CD8-positive, alpha-beta memory T cell (primary cell): ENCODE results near the gene FZD8. TPM values are rescaled to one million over a fixed set of nuclear protein-coding genes. Genes with fewer than 3 reads are reported as not detected.

Source experiments
- CTCF ChIA-PET: fragments of 350-600 bp; sonication (Branson Sonifier 250); formaldehyde crosslinking; loops from one replicate; lab custom pipeline; 2021; ENCODE audit warnings: antibody characterized with exemption; lab: Charles Lee
- POLR2A ChIA-PET: fragments of 350-600 bp; sonication (Branson Sonifier 250); formaldehyde crosslinking; loops from one replicate; lab custom pipeline; 2021; ENCODE audit warnings: antibody characterized with exemption; lab: Charles Lee
- DNase-seq, 5 donors: peaks; one replicate each; pipeline versions ENCODE4 v3.0.0 to v3.0.0-alpha.2; 2020 to 2022; ENCODE audit warnings: mixed read lengths in 1 of 5
- H3K27ac ChIP-seq: one replicate; pipeline ENCODE4 v1.7.0; 2013; ENCODE audit warnings: low read depth, mild to moderate bottlenecking, low read length, moderate library complexity
- H3K27me3 ChIP-seq: 2 replicates; pipeline ENCODE4 v1.7.0; 2013; ENCODE audit warnings: low read length, mild to moderate bottlenecking; ENCODE audit not compliant: insufficient read depth, poor library complexity, severe bottlenecking
- H3K36me3 ChIP-seq: 2 replicates; pipeline ENCODE4 v1.7.0; 2013; ENCODE audit warnings: mild to moderate bottlenecking, low read length, moderate library complexity; ENCODE audit not compliant: insufficient read depth
- H3K4me1 ChIP-seq: 2 replicates; pipeline ENCODE4 v1.7.0; 2013; ENCODE audit warnings: mild to moderate bottlenecking, low read length, moderate library complexity; ENCODE audit not compliant: insufficient read depth
- H3K4me3 ChIP-seq: 2 replicates; pipeline ENCODE4 v1.7.0; 2013; ENCODE audit warnings: mild to moderate bottlenecking, low read length
- H3K9me3 ChIP-seq: 2 replicates; pipeline ENCODE4 v1.7.0; 2013; ENCODE audit warnings: mild to moderate bottlenecking, low read length
- H3K27ac Mint-ChIP-seq, 8 donors: one replicate each; pipeline ENCODE4 v1.8.0; 2020 to 2021; ENCODE audit warnings: mixed read lengths in 8 of 8, mild to moderate bottlenecking in 6 of 8, inconsistent platforms in 3 of 8, moderate library complexity in 3 of 8
- H3K27me3 Mint-ChIP-seq, 2 donors: one replicate each; pipeline ENCODE4 v1.8.0; 2020 to 2021; ENCODE audit warnings: mixed read lengths in 2 of 2, mild to moderate bottlenecking in 1 of 2, moderate library complexity in 1 of 2
- H3K36me3 Mint-ChIP-seq, 3 donors: one replicate each; pipeline ENCODE4 v1.8.0; 2020 to 2021; ENCODE audit warnings: mixed read lengths in 3 of 3, inconsistent platforms in 1 of 3, mild to moderate bottlenecking in 1 of 3
- H3K4me1 Mint-ChIP-seq, 3 donors: one replicate each; pipeline ENCODE4 v1.8.0; 2020 to 2021; ENCODE audit warnings: mixed read lengths in 3 of 3, inconsistent platforms in 1 of 3, mild to moderate bottlenecking in 1 of 3
- H3K4me3 Mint-ChIP-seq, 7 donors: one replicate each; pipeline ENCODE4 v1.8.0; 2020 to 2021; ENCODE audit warnings: mixed read lengths in 7 of 7, mild to moderate bottlenecking in 6 of 7, moderate library complexity in 4 of 7, inconsistent platforms in 2 of 7
- H3K9me3 Mint-ChIP-seq, 5 donors: one replicate each; pipeline ENCODE4 v1.8.0; 2020 to 2022; ENCODE audit warnings: mixed read lengths in 5 of 5, mild to moderate bottlenecking in 3 of 5, moderate library complexity in 2 of 5, inconsistent platforms in 1 of 5
- polyA plus RNA-seq: library from polyadenylated mRNA; unstranded; fragments of 300-500 nt; fragmentation: Illumina TruSeq; gene quantifications from one replicate; pipeline ENCODE4 v1.2.3, GENCODE V29; 2021
- total RNA-seq, 2 experiments: library from RNA; stranded (reverse); gene quantifications; one replicate each; pipeline ENCODE4 v1.2.3, GENCODE V29; 2021

The FZD8 gene
- total and polyA plus RNA-seq, 3 experiments from 2014 or later, result 0.50 to 0.55 TPM; not detected in 1

GRCh38 chr10:35650894-35651293, 8.8 kb upstream of the FZD8 start:
- peaks cover 0 to 2% (median 0%) of the 10 kb centered on the region in 5 donors for H3K9me3 Mint-ChIP-seq
- no peaks in the 10 kb centered on the region for H3K36me3 Mint-ChIP-seq
- CTCF ChIA-PET, result interaction anchor here (1.2 kb wide), 1 partner anchor 13 kb away, joined by 3 read pairs; no protein-coding TSS in a partner anchor
- no peaks in the 10 kb centered on the region for H3K4me1 Mint-ChIP-seq
- no peak overlapping the region for H3K27ac Mint-ChIP-seq
- no peak overlapping the region for H3K4me3 Mint-ChIP-seq
- no peak overlapping the region for H3K4me3 ChIP-seq
- no peaks in the 10 kb centered on the region for H3K9me3 ChIP-seq
- H3K4me1 ChIP-seq, result no peaks in the 10 kb centered on the region
- H3K36me3 ChIP-seq, result no peaks in the 10 kb centered on the region
- H3K27me3 ChIP-seq, result no peaks in the 10 kb centered on the region
- POLR2A ChIA-PET, result no interaction called here
- peaks cover 2 to 15% of the 10 kb centered on the region in 2 donors for H3K27me3 Mint-ChIP-seq
- no peak overlapping the region for H3K27ac ChIP-seq
- no peak for DNase-seq

GRCh38 chr10:35644050-35644950, 2.2 kb upstream of the FZD8 start:
- peaks cover 5 to 25% of the 10 kb centered on the region in 2 donors for H3K27me3 Mint-ChIP-seq
- peak overlapping the region; percentile 73 to 93 (median 82) for H3K4me3 Mint-ChIP-seq
- peak overlapping the region; percentile 74 for H3K4me3 ChIP-seq
- H3K27me3 ChIP-seq, result peaks cover 6% of the 10 kb centered on the region
- peak overlapping the region in 5 of 8 donors; percentile 3 to 89 (median 14) for H3K27ac Mint-ChIP-seq
- peaks cover 16 to 34% (median 18%) of the 10 kb centered on the region in 3 donors for H3K4me1 Mint-ChIP-seq
- CTCF ChIA-PET, result interaction anchor here (1.9 kb wide), 1 partner anchor 9 kb away, joined by 7 read pairs; no protein-coding TSS in a partner anchor
- H3K27ac ChIP-seq, result no peak overlapping the region
- H3K4me1 ChIP-seq, result peaks cover 13% of the 10 kb centered on the region
- H3K36me3 ChIP-seq, result no peaks in the 10 kb centered on the region
- peak in 1 of 5 donors; percentile 4 for DNase-seq
- no peaks in the 10 kb centered on the region for H3K9me3 ChIP-seq
- no peaks in the 10 kb centered on the region for H3K36me3 Mint-ChIP-seq
- POLR2A ChIA-PET, result interaction anchor here (0.8 kb wide), 1 partner anchor 498 kb away, joined by 19 read pairs; no protein-coding TSS in a partner anchor
- peaks cover 0 to 2% (median 0%) of the 10 kb centered on the region in 5 donors for H3K9me3 Mint-ChIP-seq

DNA sequence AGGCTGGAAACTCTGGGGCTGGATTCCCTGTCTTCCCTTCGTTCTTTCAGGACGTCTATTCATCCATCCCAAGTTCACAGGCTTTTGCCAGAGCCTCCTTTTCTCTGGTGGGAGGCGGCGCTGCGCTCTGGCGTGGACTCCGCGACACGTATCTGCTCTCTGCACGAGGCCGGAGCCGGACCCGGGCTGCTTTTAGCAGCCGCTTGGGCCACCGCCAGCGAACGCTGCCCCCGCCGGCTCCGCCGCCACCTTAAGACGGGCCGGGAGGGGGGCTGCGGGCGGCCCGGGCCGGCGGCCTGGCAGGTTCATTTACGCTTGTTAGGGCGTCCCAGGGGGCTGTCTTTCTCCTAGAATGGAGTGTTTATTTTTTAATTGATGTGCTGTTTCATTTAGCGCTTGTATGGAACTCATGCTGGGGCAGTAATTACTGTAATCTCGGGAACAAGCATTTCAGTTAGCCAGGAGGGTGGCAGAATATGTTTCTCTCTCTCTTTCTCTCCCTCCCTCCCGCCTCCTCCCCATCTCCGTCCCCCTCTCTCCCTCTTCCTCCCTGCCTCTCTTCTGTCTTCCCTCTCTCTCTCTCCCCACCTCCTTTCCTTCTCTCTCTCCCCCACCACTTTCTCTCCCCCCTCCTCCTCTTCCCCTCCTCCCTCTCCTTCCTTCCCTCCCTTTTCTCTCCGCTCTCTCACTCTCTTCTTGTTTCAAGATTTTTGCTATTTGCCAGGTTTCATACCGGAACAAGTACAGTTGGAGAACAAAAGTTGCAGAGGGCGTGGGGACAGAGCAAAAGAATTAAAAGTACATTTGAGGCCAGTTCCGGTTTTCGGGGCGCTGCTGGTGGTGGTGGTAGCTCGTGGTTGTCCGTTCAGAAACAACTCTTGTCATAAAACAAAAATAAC, 1.3 kb upstream of the FZD8 start:
- CTCF ChIA-PET, result interaction anchor here (1.9 kb wide), 1 partner anchor 8 kb away, joined by 7 read pairs; no protein-coding TSS in a partner anchor
- POLR2A ChIA-PET, result interaction anchor here (0.8 kb wide), 1 partner anchor 497 kb away, joined by 19 read pairs; no protein-coding TSS in a partner anchor
- H3K4me3 ChIP-seq, result peak overlapping the region; percentile 74
- no peaks in the 10 kb centered on the region for H3K36me3 Mint-ChIP-seq
- no peaks in the 10 kb centered on the region for H3K9me3 Mint-ChIP-seq
- peak overlapping the region; percentile 73 to 93 (median 82) for H3K4me3 Mint-ChIP-seq
- DNase-seq, result peak in 2 of 5 donors; percentile 10 to 17
- H3K27me3 Mint-ChIP-seq, result peaks cover 11 to 29% of the 10 kb centered on the region in 2 donors
- H3K36me3 ChIP-seq, result no peaks in the 10 kb centered on the region
- H3K4me1 Mint-ChIP-seq, result peaks cover 16 to 34% (median 18%) of the 10 kb centered on the region in 3 donors
- H3K9me3 ChIP-seq, result no peaks in the 10 kb centered on the region
- peak overlapping the region in 4 of 8 donors; percentile 3 to 89 (median 14) for H3K27ac Mint-ChIP-seq
- H3K27me3 ChIP-seq, result peaks cover 11% of the 10 kb centered on the region
- H3K4me1 ChIP-seq, result peaks cover 13% of the 10 kb centered on the region
- H3K27ac ChIP-seq, result no peak overlapping the region

- Histone ChIP-seq H3K4me3 (peak overlapping the region; percentile 74), H3K36me3 (no peaks in the 10 kb centered on the region), H3K9me3 (no peaks in the 10 kb centered on the region), H3K27me3 (peaks cover 11% of the 10 kb centered on the region), H3K4me1 (peaks cover 13% of the 10 kb centered on the region), H3K27ac (no peak overlapping the region)
- Mint-ChIP-seq H3K9me3 (no peaks in the 10 kb centered on the region), H3K27me3 (peaks cover 11 to 36% of the 10 kb centered on the region in 2 donors), H3K4me1 (peaks cover 16 to 34% (median 18%) of the 10 kb centered on the region in 3 donors), H3K4me3 (peak overlapping the region; percentile 73 to 93 (median 82)), H3K36me3 (no peaks in the 10 kb centered on the region), H3K27ac (no peak overlapping the region)
- POLR2A ChIA-PET, result no interaction called here
- CTCF ChIA-PET, result no interaction called here
- no peak for DNase-seq
Measured at GRCh38 chr10:35642793-35643114, 658 bp upstream of the FZD8 start.

DNA sequence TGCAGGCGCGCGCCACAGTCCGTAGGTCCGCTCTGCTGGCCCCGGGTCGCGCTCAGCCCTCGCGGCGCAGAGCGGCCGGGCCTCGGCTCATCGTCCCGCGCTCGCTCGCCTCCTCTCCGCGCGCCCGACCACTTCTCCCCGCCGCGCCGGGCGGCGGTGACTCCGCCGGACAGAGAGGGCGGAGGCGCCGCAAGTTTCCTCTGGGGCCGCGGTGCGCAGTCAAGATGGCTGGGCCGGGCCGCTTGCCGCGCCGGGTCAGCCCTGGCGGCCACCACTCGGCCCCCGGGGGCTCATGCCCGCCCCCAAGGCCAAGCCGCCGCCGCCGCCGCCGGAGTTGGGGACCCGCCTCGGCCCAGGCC, 441 bp downstream of the FZD8 start:
- Histone ChIP-seq H3K36me3 (no peaks in the 10 kb centered on the region), H3K27me3 (peaks cover 11% of the 10 kb centered on the region), H3K4me1 (peaks cover 13% of the 10 kb centered on the region), H3K4me3 (peak overlapping the region; percentile 74), H3K9me3 (no peaks in the 10 kb centered on the region), H3K27ac (no peak overlapping the region)
- peaks cover 18 to 43% of the 10 kb centered on the region in 2 donors for H3K27me3 Mint-ChIP-seq
- CTCF ChIA-PET, result no interaction called here
- H3K27ac Mint-ChIP-seq, result no peak overlapping the region
- H3K4me1 Mint-ChIP-seq, result peaks cover 17 to 37% (median 23%) of the 10 kb centered on the region in 3 donors
- H3K9me3 Mint-ChIP-seq, result no peaks in the 10 kb centered on the region
- H3K36me3 Mint-ChIP-seq, result no peaks in the 10 kb centered on the region
- H3K4me3 Mint-ChIP-seq, result peak overlapping the region in 1 of 7 donors; percentile 86
- DNase-seq, result peak in 1 of 5 donors; percentile 1
- POLR2A ChIA-PET, result no interaction called here

GRCh38 chr10:35640951-35641675, 983 bp downstream of the FZD8 start:
- no peak overlapping the region for H3K27ac ChIP-seq
- Mint-ChIP-seq H3K9me3 (no peaks in the 10 kb centered on the region), H3K27ac (peak overlapping the region in 1 of 8 donors; percentile 43), H3K4me1 (peaks cover 19 to 37% (median 25%) of the 10 kb centered on the region in 3 donors), H3K36me3 (no peaks in the 10 kb centered on the region), H3K4me3 (peak overlapping the region; percentile 74 to 90 (median 84)), H3K27me3 (peaks cover 21 to 46% of the 10 kb centered on the region in 2 donors)
- ChIA-PET CTCF (no interaction called here), POLR2A (interaction anchor here (0.6 kb wide), 1 partner anchor 444 kb away, joined by 7 read pairs; no protein-coding TSS in a partner anchor)
- no peaks in the 10 kb centered on the region for H3K36me3 ChIP-seq
- DNase-seq, result peak in 2 of 5 donors; percentile 30 to 34
- peak overlapping the region; percentile 34 for H3K4me3 ChIP-seq
- H3K4me1 ChIP-seq, result peaks cover 13% of the 10 kb centered on the region
- H3K27me3 ChIP-seq, result peaks cover 11% of the 10 kb centered on the region
- no peaks in the 10 kb centered on the region for H3K9me3 ChIP-seq

DNA sequence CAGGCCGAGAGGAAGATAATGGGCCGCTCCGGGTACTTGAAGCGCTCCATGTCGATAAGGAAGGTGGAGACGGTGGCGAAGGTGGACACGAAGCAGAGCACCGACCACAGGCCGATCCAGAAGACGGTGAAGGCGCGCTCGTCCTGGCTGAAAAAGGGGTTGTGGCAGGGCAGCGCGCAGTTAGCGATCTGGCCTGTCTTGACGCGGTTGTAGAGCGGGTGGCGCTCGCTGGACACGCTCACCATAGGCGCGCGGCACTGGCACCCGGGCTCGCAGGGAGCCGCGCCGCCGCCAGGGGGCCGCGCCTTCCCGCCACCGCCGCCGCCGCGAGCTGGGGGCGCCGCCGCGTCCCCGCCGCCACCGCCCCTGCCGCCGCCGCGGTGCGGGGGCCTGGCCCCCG, 1.6 kb downstream of the FZD8 start:
- no peaks in the 10 kb centered on the region for H3K36me3 Mint-ChIP-seq
- Histone ChIP-seq H3K27me3 (peaks cover 15% of the 10 kb centered on the region), H3K9me3 (no peaks in the 10 kb centered on the region), H3K4me3 (no peak overlapping the region), H3K27ac (no peak overlapping the region), H3K36me3 (no peaks in the 10 kb centered on the region), H3K4me1 (peaks cover 13% of the 10 kb centered on the region)
- peak in 2 of 5 donors; percentile 15 to 23 for DNase-seq
- H3K27ac Mint-ChIP-seq, result peak overlapping the region in 1 of 8 donors; percentile 55
- peak overlapping the region; percentile 52 to 87 (median 80) for H3K4me3 Mint-ChIP-seq
- no peaks in the 10 kb centered on the region for H3K9me3 Mint-ChIP-seq
- H3K4me1 Mint-ChIP-seq, result peaks cover 19 to 37% (median 30%) of the 10 kb centered on the region in 3 donors
- POLR2A ChIA-PET, result no interaction called here
- H3K27me3 Mint-ChIP-seq, result peaks cover 21 to 50% of the 10 kb centered on the region in 2 donors
- CTCF ChIA-PET, result no interaction called here
